Heart left ventricle (tissue), 16 donors: ENCODE measurements around the gene GSG1L. TPM values are rescaled to one million over a fixed set of nuclear protein-coding genes. Genes with fewer than 3 reads are reported as not detected.

Experiments used
- ATAC-seq, 4 donors: fragments of 200-7000 bp; cut with Tn5 transposase; one replicate each; pipeline ENCODE4 v1.9.1; 2020 to 2022; ENCODE audit warnings: moderate library complexity in 4 of 4, mild to moderate bottlenecking in 3 of 4, moderate number of reproducible peaks in 1 of 4
- DNase-seq, 5 donors: peaks; one replicate each; pipeline ENCODE4 v3.0.0-alpha.2; 2020
- H3K27ac ChIP-seq, 12 donors: fragments of 200-600 bp; sonication (generic) in 4 of 12; one replicate each; pipeline versions ENCODE4 v1.5.0 to v1.8.0; 2016 to 2022; ENCODE audit warnings: mild to moderate bottlenecking in 2 of 12
- H3K27me3 ChIP-seq, 9 donors: fragments of 200-600 bp; sonication (generic) in 2 of 9; one replicate each; pipeline versions ENCODE4 v1.5.1 to v1.8.0; 2016 to 2022; ENCODE audit warnings: mild to moderate bottlenecking in 3 of 9
- H3K36me3 ChIP-seq, 9 donors: fragments of 200-600 bp; sonication (generic) in 2 of 9; one replicate each; pipeline versions ENCODE4 v1.5.0 to v1.8.0; 2018 to 2022; ENCODE audit warnings: mild to moderate bottlenecking in 2 of 9
- H3K4me1 ChIP-seq, 12 donors: fragments of 200-600 bp; sonication (generic) in 4 of 12; one replicate each; pipeline versions ENCODE4 v1.5.0 to v1.8.0; 2016 to 2022; ENCODE audit warnings: mild to moderate bottlenecking in 3 of 12
- H3K4me3 ChIP-seq, 12 donors: fragments of 200-600 bp; sonication (generic) in 4 of 12; one replicate each; pipeline versions ENCODE4 v1.5.0 to v1.8.0; 2017 to 2022; ENCODE audit warnings: mild to moderate bottlenecking in 9 of 12, moderate library complexity in 4 of 12
- H3K9me3 ChIP-seq, 12 donors: fragments of 200-600 bp; sonication (generic) in 4 of 12; one replicate each; pipeline versions ENCODE4 v1.5.0 to v1.8.0; 2016 to 2022; ENCODE audit warnings: mild to moderate bottlenecking in 1 of 12
- POLR2A ChIP-seq, 2 donors: fragments of 450-650 bp; IDR thresholded peaks; one replicate each; pipeline ENCODE4 v1.6.1; 2017; ENCODE audit warnings: antibody characterized with exemption in 2 of 2, mild to moderate bottlenecking in 2 of 2, moderate library complexity in 2 of 2
- WGBS, 4 donors: extraction: QIAGEN DNeasy Blood & Tissue Kit in 2 of 4; methylation state at CpG; one replicate each; pipeline versions ENCODE4 v1.1.5 to v1.1.7; 2013 to 2018; 5-methylcytosine and 5-hydroxymethylcytosine counted together
- intact Hi-C, 10 donors: fragments of 100-400 bp; cut with DNase I; formaldehyde crosslinking; loops; one replicate each; pipeline versions ENCODE4 v1.11.1 to v1.14.2; 2022
- polyA plus RNA-seq, 2 donors: library from polyadenylated mRNA; stranded (reverse); fragments of 200-250 nt; gene quantifications; one replicate each; pipeline ENCODE4 v1.2.3, GENCODE V29; 2013
- total RNA-seq, 9 donors: library from RNA; depleted of rRNA in 2 of 9; stranded (reverse); fragments of >200 nt in 2 of 9; fragmentation: NEBNext Ultra II Directional in 3 of 9; extraction: Animal tissue kit (Norgen Biotek cat#: 25700) in 3 of 9; gene quantifications; one replicate each; pipeline versions ENCODE4 v1.1.0 to v1.2.4, GENCODE V29; 2016 to 2023
- TF ChIP-seq, protein P1 (sequence below), 12 donors: fragments of 200-600 bp; sonication (generic) in 4 of 12; IDR thresholded peaks; one replicate each; pipeline versions ENCODE4 v1.5.0 to v1.8.0; 2018 to 2022; ENCODE audit warnings: antibody characterized with exemption in 12 of 12, mild to moderate bottlenecking in 5 of 12
- donor health status: ischemic (EF 13 %, LVEDD 7.1; RV severe dilation, severe dysfunction).
- donor health status: healthy with polysubstance abuse.
- donor health status: DM: no; HTN: yes; CAD: no.
- donor health status: DM: no; HTN: no; CAD: no.
- donor health status: ischemic (EF 25% LVEDD 6.9; RV normal size, moderate dysfunction).
- donor health status: ischemic (EF 25% LVEDD 5.7; RV mildly dilated, moderate dysfunction).
- donor health status: healthy.
- donor health status: DM: yes; HTN: yes; CAD: no.
- donor health status: ischemic (EF 35%, LVEDD 5.7; RV mildly dilated, moderate dysfunction).
- donor health status: nonischemic (EF 11% LVEDD 7.7; RV severe dilation, severe dysfunction).
- donor health status: DM: yes; HTN: yes; CAD: no.
- donor health status: PGD.
- donor health status: ischemic (EF 29% LVEDD 5.4; RV normal size, mild dysfunction).
- donor health status: nonischemic (EF 23%, LVEDD 6.1; RV moderate dilation, normal function).

Gene GSG1L
- total and polyA plus RNA-seq, 11 donors: 0.11 to 8.7 (median 1.8) TPM; not detected in 4

DNA sequence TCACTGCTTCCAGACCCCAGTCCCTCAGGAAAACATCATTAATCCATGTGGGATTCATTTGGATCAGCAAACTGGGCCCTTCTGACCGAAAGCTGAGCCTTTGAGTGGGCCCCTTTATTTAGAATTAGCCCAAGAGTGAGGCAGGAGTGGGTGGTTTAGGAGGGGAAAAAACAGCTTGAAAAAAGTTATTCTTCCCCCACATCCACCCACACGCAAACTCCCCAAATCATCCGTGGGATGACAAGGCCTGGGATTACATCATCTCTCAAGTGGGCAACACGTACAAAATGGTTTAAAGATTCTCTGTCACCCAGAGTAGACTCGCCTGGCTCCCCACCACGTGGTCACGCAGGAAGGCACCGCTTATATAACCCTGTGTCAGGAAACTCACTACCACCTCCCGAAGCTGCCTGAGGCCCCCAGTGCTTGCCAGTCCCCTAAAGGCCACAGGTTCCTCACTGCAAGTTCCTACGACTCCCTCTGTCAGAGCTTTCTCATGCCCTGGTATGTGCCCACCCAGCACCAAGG, 27.6 kb downstream of the GSG1L start:
- H3K36me3 ChIP-seq: no peaks in the 10 kb centered on the region
- no peak for ATAC-seq
- H3K4me3 ChIP-seq: no peak overlapping the region
- 63 to 72% (median 66%) methylated on average over 10 of the region's 10 CpGs for WGBS, 4 donors
- TF ChIP-seq, protein P1, sequence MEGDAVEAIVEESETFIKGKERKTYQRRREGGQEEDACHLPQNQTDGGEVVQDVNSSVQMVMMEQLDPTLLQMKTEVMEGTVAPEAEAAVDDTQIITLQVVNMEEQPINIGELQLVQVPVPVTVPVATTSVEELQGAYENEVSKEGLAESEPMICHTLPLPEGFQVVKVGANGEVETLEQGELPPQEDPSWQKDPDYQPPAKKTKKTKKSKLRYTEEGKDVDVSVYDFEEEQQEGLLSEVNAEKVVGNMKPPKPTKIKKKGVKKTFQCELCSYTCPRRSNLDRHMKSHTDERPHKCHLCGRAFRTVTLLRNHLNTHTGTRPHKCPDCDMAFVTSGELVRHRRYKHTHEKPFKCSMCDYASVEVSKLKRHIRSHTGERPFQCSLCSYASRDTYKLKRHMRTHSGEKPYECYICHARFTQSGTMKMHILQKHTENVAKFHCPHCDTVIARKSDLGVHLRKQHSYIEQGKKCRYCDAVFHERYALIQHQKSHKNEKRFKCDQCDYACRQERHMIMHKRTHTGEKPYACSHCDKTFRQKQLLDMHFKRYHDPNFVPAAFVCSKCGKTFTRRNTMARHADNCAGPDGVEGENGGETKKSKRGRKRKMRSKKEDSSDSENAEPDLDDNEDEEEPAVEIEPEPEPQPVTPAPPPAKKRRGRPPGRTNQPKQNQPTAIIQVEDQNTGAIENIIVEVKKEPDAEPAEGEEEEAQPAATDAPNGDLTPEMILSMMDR (IDR thresholded peaks at IDR 0.05): no peak
- intact Hi-C loops: no loop called here
- H3K27ac ChIP-seq: no peak overlapping the region
- H3K4me1 ChIP-seq: no peaks in the 10 kb centered on the region
- DNase-seq: no peak
- peaks cover 0 to 5% (median 0%) of the 10 kb centered on the region in 9 donors for H3K27me3 ChIP-seq
- H3K9me3 ChIP-seq: no peaks in the 10 kb centered on the region

DNA sequence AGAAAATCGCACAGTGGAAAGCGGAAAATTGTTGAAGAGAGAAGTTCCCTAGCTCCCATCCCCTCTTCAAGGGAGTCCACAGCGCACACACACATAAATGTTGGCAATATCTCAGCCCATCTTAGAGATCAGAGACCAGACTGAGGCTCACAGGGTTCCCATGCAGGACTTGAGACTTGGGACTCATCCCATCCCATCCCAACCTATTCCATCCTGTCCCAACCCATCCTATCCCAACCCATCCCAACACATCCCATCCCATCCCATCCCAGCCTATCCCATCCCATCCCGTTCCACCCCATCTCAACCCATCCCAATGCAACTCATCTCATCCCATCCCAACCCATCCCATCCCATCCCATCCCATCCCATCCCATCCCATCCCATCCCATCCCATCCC, 29.6 kb downstream of the GSG1L start:
- no peak for ATAC-seq
- Histone ChIP-seq H3K9me3 (no peaks in the 10 kb centered on the region), H3K4me1 (no peaks in the 10 kb centered on the region), H3K27me3 (peaks cover 0 to 5% (median 0%) of the 10 kb centered on the region in 9 donors), H3K36me3 (no peaks in the 10 kb centered on the region), H3K27ac (no peak overlapping the region), H3K4me3 (no peak overlapping the region)
- WGBS, 4 donors: 91 to 96% (median 93%) methylated on average over 4 of the region's 4 CpGs
- intact Hi-C loops: no loop called here
- no peak for DNase-seq
- TF ChIP-seq POLR2A (IDR thresholded peaks at IDR 0.05): no peak
- TF ChIP-seq, protein P1 (IDR thresholded peaks at IDR 0.05): no peak

DNA sequence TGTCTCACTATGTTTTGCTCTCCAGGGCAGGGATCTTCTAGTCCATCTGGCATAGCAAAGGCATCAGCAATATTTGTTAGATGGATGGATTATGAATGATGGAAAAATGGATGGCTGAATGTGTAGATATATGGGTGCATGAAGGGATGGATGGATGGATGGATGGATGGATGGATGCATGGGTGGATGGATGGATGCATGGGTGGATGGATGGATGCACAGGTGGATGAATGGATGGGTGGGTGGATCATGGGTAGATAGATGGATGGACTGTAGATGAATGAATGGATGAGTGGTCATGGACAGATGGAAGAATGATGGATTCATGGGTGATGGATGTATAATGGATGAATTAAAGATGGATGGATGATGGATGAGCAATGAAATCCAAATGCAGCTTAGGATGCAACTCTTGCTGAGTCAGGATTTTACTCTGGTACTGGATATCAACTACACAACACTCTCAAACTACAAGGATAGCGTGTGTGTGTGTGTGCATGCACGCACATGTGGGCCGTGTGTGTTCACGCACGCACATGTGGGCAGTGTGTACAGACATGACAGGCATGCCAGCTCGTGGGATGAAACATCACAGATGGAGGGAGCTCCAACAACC, 34.0 kb downstream of the GSG1L start:
- WGBS, 4 donors: 83 to 85% (median 84%) methylated on average over 6 of the region's 6 CpGs
- Histone ChIP-seq H3K4me3 (no peak overlapping the region), H3K4me1 (no peaks in the 10 kb centered on the region), H3K36me3 (no peaks in the 10 kb centered on the region), H3K27me3 (no peaks in the 10 kb centered on the region), H3K27ac (no peak overlapping the region), H3K9me3 (peaks cover 0 to 6% (median 0%) of the 10 kb centered on the region in 12 donors)
- no peak for TF ChIP-seq POLR2A (IDR thresholded peaks at IDR 0.05)
- TF ChIP-seq, protein P1 (IDR thresholded peaks at IDR 0.05): no peak
- ATAC-seq (no peak), DNase-seq (no peak)
- intact Hi-C loops: no loop called here

DNA sequence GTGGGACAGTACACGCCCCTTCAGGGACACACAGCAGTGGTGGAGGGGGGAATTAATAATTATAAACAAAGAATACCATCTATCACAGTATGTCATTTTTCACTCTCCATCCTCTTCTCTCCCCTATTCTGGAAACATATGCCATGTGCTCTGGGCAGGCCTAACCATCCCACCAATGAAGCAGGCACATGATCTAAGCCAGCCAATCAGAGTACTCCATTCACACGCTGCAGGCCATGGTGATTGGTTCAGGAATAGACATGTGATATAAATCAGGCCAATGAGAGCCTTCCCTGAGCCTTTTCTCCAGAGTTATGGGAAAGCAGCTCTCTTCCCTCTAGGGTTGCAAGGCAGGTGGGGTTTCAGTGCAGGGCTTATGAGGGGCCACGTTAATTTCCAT, 36.5 kb downstream of the GSG1L start:
- H3K27me3 ChIP-seq: no peaks in the 10 kb centered on the region
- no peaks in the 10 kb centered on the region for H3K36me3 ChIP-seq
- DNase-seq (no peak), ATAC-seq (no peak)
- H3K9me3 ChIP-seq: peaks cover 0 to 6% (median 0%) of the 10 kb centered on the region in 12 donors
- H3K4me3 ChIP-seq: no peak overlapping the region
- no peaks in the 10 kb centered on the region for H3K4me1 ChIP-seq
- WGBS, 4 donors: 84 to 94% (median 85%) methylated on average over 3 of the region's 3 CpGs
- H3K27ac ChIP-seq: no peak overlapping the region
- no peak for TF ChIP-seq POLR2A (IDR thresholded peaks at IDR 0.05)
- TF ChIP-seq, protein P1 (IDR thresholded peaks at IDR 0.05): no peak
- intact Hi-C loops: no loop called here
